ENCODE measurements around the gene NABP1. TPM values are rescaled to one million over a fixed set of nuclear protein-coding genes. Genes with fewer than 3 reads are reported as not detected.

NABP1 gene
- total RNA-seq, 1 experiment from 2014 or later = 5.8 TPM

- CTCF ChIA-PET = no interaction called here
- H3K4me3 Mint-ChIP-seq = no peak overlapping the region
- DNase-seq (ENCODE audit: low spot score) (no peak), ATAC-seq (no peak)
- H3K4me1 Mint-ChIP-seq = peaks cover 18% of the 10 kb centered on the region
- no peak overlapping the region for H3K27ac Mint-ChIP-seq
- H3K27me3 Mint-ChIP-seq (ENCODE audit: low read depth) = peaks cover 4% of the 10 kb centered on the region; the same call in 1 of the 2 replicates
- peaks cover 6% of the 10 kb centered on the region; the same call in 1 of the 2 replicates for H3K9me3 Mint-ChIP-seq
- H3K36me3 Mint-ChIP-seq = no peaks in the 10 kb centered on the region; the same call in 1 of the 2 replicates
- POLR2A ChIA-PET = no interaction called here
- no peak for TF ChIP-seq TCF7 (CRISPR knock-in tag; IDR thresholded peaks at IDR 0.05; ENCODE audit: low read depth)
- no peak for TF ChIP-seq ZNF138 (CRISPR knock-in tag; conservative IDR thresholded peaks at IDR 0.05)
- TF ChIP-seq CREM (CRISPR knock-in tag; IDR thresholded peaks at IDR 0.05) = no peak
- TF ChIP-seq GRHL2 (CRISPR knock-in tag; IDR thresholded peaks at IDR 0.05; ENCODE audit: insufficient replicate concordance, severe bottlenecking) = no peak
- TF ChIP-seq MXD4 (CRISPR knock-in tag; IDR thresholded peaks at IDR 0.05; ENCODE audit: borderline replicate concordance) = no peak
- no peak for TF ChIP-seq HMGXB4 (CRISPR knock-in tag; IDR thresholded peaks at IDR 0.05)
- no peak for TF ChIP-seq AR (CRISPR knock-in tag; IDR thresholded peaks at IDR 0.05)
- no peak for TF ChIP-seq ZNF416 (CRISPR knock-in tag; IDR thresholded peaks at IDR 0.05)
- TF ChIP-seq IRF2 (CRISPR knock-in tag; IDR thresholded peaks at IDR 0.05; ENCODE audit: borderline replicate concordance, low read depth) = no peak
- no peak for TF ChIP-seq E2F5 (CRISPR knock-in tag; IDR thresholded peaks at IDR 0.05)
- no peak for TF ChIP-seq RORB (CRISPR knock-in tag; IDR thresholded peaks at IDR 0.05)
- TF ChIP-seq ZNF423 (CRISPR knock-in tag; IDR thresholded peaks at IDR 0.05) = no peak
- TF ChIP-seq SP1 (CRISPR knock-in tag; conservative IDR thresholded peaks at IDR 0.05) = no peak
- no peak for TF ChIP-seq ZBTB43 (CRISPR knock-in tag; IDR thresholded peaks at IDR 0.05)
- no peak for TF ChIP-seq TP53 (CRISPR knock-in tag; IDR thresholded peaks at IDR 0.05)
- TF ChIP-seq GABPB1 (CRISPR knock-in tag; IDR thresholded peaks at IDR 0.05) = no peak
- no peak for TF ChIP-seq STAT6 (CRISPR knock-in tag; conservative IDR thresholded peaks at IDR 0.05; ENCODE audit: low read depth)
- no peak for TF ChIP-seq ZNF532 (CRISPR knock-in tag; IDR thresholded peaks at IDR 0.05; ENCODE audit: borderline replicate concordance)
- no peak for TF ChIP-seq EMX1 (CRISPR knock-in tag; IDR thresholded peaks at IDR 0.05)
Observed at GRCh38 chr2:191634791-191635190, 43.1 kb upstream of the NABP1 start.

All from WTC11 (cell line).